ENCODE results near the gene MTCH1. TPM values are rescaled to one million over a fixed set of nuclear protein-coding genes. Genes with fewer than 3 reads are reported as not detected.

The MTCH1 gene
- total RNA-seq, 2 experiments from 2014 or later, result 231 to 239 TPM

- no peak overlapping the region for H3K27ac ChIP-seq (ENCODE audit: low read depth in 1 of 2, low read length in 2 of 2)
- H3K9me3 Mint-ChIP-seq, result no peaks in the 10 kb centered on the region
- H3K27me3 Mint-ChIP-seq, result no peaks in the 10 kb centered on the region
- no peak overlapping the region for H3K4me3 ChIP-seq (ENCODE audit: low read length)
- ChIA-PET POLR2A (no interaction called here), CTCF (no interaction called here)
- intact Hi-C loops (cut with DNase I, micrococcal nuclease), result no loop called here
- no peak overlapping the region for H3K27ac Mint-ChIP-seq
- ATAC-seq (ENCODE audit: poor library complexity), result no peak
- H3K36me3 Mint-ChIP-seq (ENCODE audit: low read depth), result peaks cover 63% of the 10 kb centered on the region
- peaks cover 5% of the 10 kb centered on the region for H3K4me1 Mint-ChIP-seq (ENCODE audit: low read depth)
- no peaks in the 10 kb centered on the region for H3K9me3 ChIP-seq (ENCODE audit: control insufficient read depth in 1 of 2, insufficient read depth in 1 of 2, low read length in 2 of 2)
- no peak for DNase-seq
- H3K4me1 ChIP-seq (ENCODE audit: insufficient read depth, low read length), result peaks cover 7% of the 10 kb centered on the region
- TF ChIP-seq CTCF (IDR thresholded peaks at IDR 0.05), result no peak
- H3K4me3 Mint-ChIP-seq, result no peak overlapping the region
- H3K27me3 ChIP-seq (ENCODE audit: control insufficient read depth in 1 of 2, insufficient read depth in 2 of 2, low read length in 2 of 2), result no peaks in the 10 kb centered on the region
- H3K36me3 ChIP-seq (ENCODE audit: insufficient read depth, low read length), result peaks cover 57% of the 10 kb centered on the region
These were observed 61.9 kb downstream of the MTCH1 start for GRCh38 chr6:36924131-36924530.

- H3K9me3 ChIP-seq (ENCODE audit: control insufficient read depth in 1 of 2, insufficient read depth in 1 of 2, low read length in 2 of 2), result no peaks in the 10 kb centered on the region
- H3K36me3 ChIP-seq (ENCODE audit: insufficient read depth, low read length), result peaks cover 87% of the 10 kb centered on the region
- DNase-seq, result no peak
- H3K36me3 Mint-ChIP-seq (ENCODE audit: low read depth), result peaks cover 87% of the 10 kb centered on the region
- ChIA-PET CTCF (no interaction called here), POLR2A (no interaction called here)
- H3K4me1 Mint-ChIP-seq (ENCODE audit: low read depth), result peaks cover 5% of the 10 kb centered on the region
- H3K27me3 ChIP-seq (ENCODE audit: control insufficient read depth in 1 of 2, insufficient read depth in 2 of 2, low read length in 2 of 2), result no peaks in the 10 kb centered on the region
- intact Hi-C loops (cut with DNase I, micrococcal nuclease), result no loop called here
- H3K27ac Mint-ChIP-seq, result no peak overlapping the region
- H3K27ac ChIP-seq (ENCODE audit: low read depth in 1 of 2, low read length in 2 of 2), result no peak overlapping the region
- no peaks in the 10 kb centered on the region for H3K27me3 Mint-ChIP-seq
- no peak for ATAC-seq (ENCODE audit: poor library complexity)
- no peak for TF ChIP-seq CTCF (IDR thresholded peaks at IDR 0.05)
- H3K4me3 ChIP-seq (ENCODE audit: low read length), result no peak overlapping the region
- H3K4me1 ChIP-seq (ENCODE audit: insufficient read depth, low read length), result peaks cover 2% of the 10 kb centered on the region
- H3K4me3 Mint-ChIP-seq, result no peak overlapping the region
- no peaks in the 10 kb centered on the region for H3K9me3 Mint-ChIP-seq
These were observed 65.5 kb downstream of the MTCH1 start for GRCh38 chr6:36920546-36920945.

- Mint-ChIP-seq H3K36me3 (ENCODE audit: low read depth) (peaks cover 88% of the 10 kb centered on the region), H3K4me1 (ENCODE audit: low read depth) (peaks cover 5% of the 10 kb centered on the region), H3K27ac (no peak overlapping the region), H3K4me3 (no peak overlapping the region), H3K9me3 (no peaks in the 10 kb centered on the region), H3K27me3 (no peaks in the 10 kb centered on the region)
- no peaks in the 10 kb centered on the region for H3K4me1 ChIP-seq (ENCODE audit: insufficient read depth, low read length)
- no peaks in the 10 kb centered on the region for H3K27me3 ChIP-seq (ENCODE audit: control insufficient read depth in 1 of 2, insufficient read depth in 2 of 2, low read length in 2 of 2)
- no peaks in the 10 kb centered on the region for H3K9me3 ChIP-seq (ENCODE audit: control insufficient read depth in 1 of 2, insufficient read depth in 1 of 2, low read length in 2 of 2)
- peaks cover 87% of the 10 kb centered on the region for H3K36me3 ChIP-seq (ENCODE audit: insufficient read depth, low read length)
- intact Hi-C loops (cut with DNase I, micrococcal nuclease), result no loop called here
- TF ChIP-seq CTCF (IDR thresholded peaks at IDR 0.05), result no peak
- ChIA-PET POLR2A (no interaction called here), CTCF (no interaction called here)
- DNase-seq (no peak), ATAC-seq (ENCODE audit: poor library complexity) (no peak)
- no peak overlapping the region for H3K27ac ChIP-seq (ENCODE audit: low read depth in 1 of 2, low read length in 2 of 2)
- no peak overlapping the region for H3K4me3 ChIP-seq (ENCODE audit: low read length)
These were observed 65.9 kb downstream of the MTCH1 start for GRCh38 chr6:36920049-36920448.

Other genes starting within 250 kb of the MTCH1 start
- gene CPNE5, start 146.8 kb downstream of the MTCH1 start, total RNA-seq, result under 1 TPM; 0.19 to 0.28 TPM
- 1 to 10 TPM; 1.8 to 2.2 TPM for gene PPIL1, start 111.4 kb downstream of the MTCH1 start, total RNA-seq
- 10 to 100 TPM; 23.7 to 24.0 TPM for gene C6orf89, start 100.2 kb downstream of the MTCH1 start, total RNA-seq
- 1 to 10 TPM; 5.2 to 7.8 TPM for gene PI16, start 31.5 kb downstream of the MTCH1 start, total RNA-seq
- 1 to 10 TPM; 1.2 TPM for gene FGD2, start 19.5 kb upstream of the MTCH1 start, total RNA-seq
- 100 to 1,000 TPM; 175 to 183 TPM for gene PIM1, start 184.0 kb upstream of the MTCH1 start, total RNA-seq

All from CD4-positive, alpha-beta T cell (primary cell).